Measurements from ENCODE around the gene KCNG2.

KCNG2 gene

GRCh38 chr18:79825913-79826312, 28.2 kb downstream of the KCNG2 start:
- no peak overlapping the region for H3K27ac ChIP-seq
- H3K4me1 ChIP-seq: no peaks in the 10 kb centered on the region
- H3K9me3 ChIP-seq: no peaks in the 10 kb centered on the region
- TF ChIP-seq, protein P1, sequence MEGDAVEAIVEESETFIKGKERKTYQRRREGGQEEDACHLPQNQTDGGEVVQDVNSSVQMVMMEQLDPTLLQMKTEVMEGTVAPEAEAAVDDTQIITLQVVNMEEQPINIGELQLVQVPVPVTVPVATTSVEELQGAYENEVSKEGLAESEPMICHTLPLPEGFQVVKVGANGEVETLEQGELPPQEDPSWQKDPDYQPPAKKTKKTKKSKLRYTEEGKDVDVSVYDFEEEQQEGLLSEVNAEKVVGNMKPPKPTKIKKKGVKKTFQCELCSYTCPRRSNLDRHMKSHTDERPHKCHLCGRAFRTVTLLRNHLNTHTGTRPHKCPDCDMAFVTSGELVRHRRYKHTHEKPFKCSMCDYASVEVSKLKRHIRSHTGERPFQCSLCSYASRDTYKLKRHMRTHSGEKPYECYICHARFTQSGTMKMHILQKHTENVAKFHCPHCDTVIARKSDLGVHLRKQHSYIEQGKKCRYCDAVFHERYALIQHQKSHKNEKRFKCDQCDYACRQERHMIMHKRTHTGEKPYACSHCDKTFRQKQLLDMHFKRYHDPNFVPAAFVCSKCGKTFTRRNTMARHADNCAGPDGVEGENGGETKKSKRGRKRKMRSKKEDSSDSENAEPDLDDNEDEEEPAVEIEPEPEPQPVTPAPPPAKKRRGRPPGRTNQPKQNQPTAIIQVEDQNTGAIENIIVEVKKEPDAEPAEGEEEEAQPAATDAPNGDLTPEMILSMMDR (IDR thresholded peaks at IDR 0.05): no peak
- no peaks in the 10 kb centered on the region for H3K36me3 ChIP-seq
- no peak overlapping the region for H3K4me3 ChIP-seq
- H3K27me3 ChIP-seq: peaks cover 0 to 4% of the 10 kb centered on the region in 2 donors
- intact Hi-C loops (cut with DNase I; ENCODE audit: low total_unique reads): no loop called here
- DNase-seq: peak in 1 of 2 donors; percentile 39

DNA sequence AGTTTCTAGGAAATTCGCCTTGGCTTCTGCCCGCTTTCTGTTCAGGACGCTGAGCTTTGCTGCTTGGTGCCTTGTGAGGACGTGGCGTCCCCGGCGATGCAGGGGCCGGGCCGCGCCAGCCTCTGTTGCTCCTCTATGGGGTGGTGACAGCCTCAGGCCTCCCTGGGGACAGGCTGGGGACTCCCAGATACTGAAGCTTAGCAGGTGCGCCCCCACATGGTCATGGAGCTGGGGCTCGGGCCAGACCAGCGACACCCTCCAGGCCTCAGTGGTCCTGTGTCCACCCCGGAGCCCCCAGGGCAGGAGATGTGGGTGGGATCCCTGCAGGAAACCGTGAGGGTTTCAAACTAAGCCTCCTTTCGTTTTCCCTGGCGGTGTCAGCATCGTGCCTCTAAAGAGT, 29.2 kb downstream of the KCNG2 start:
- Histone ChIP-seq H3K4me3 (no peak overlapping the region), H3K9me3 (no peaks in the 10 kb centered on the region), H3K4me1 (no peaks in the 10 kb centered on the region), H3K36me3 (no peaks in the 10 kb centered on the region), H3K27ac (no peak overlapping the region), H3K27me3 (peaks cover 0 to 4% of the 10 kb centered on the region in 2 donors)
- TF ChIP-seq, protein P1 (IDR thresholded peaks at IDR 0.05): no peak
- DNase-seq: no peak
- intact Hi-C loops (cut with DNase I; ENCODE audit: low total_unique reads): no loop called here

DNA sequence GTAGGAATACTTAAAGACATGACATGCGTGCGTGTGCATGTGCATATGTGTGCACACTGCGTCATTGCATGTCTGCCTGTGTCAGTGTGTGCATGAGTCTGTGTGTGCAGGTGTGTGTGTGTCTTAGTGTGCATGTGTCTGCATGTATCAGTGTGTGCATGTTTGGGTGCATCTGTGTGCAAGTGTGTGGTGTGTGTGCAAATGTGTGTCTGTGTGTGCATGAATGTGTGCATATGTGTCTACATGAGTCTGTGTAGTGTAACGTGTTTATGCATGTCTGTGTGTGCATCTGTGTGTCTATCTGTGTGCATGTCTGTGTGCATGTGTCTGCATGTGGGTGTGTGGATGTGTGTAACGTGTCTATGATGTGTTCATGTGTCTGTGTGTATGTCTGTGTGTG, 30.5 kb downstream of the KCNG2 start:
- TF ChIP-seq, protein P1 (IDR thresholded peaks at IDR 0.05): no peak
- DNase-seq: no peak
- intact Hi-C loops (cut with DNase I; ENCODE audit: low total_unique reads): no loop called here
- Histone ChIP-seq H3K4me3 (no peak overlapping the region), H3K27me3 (peaks cover 0 to 13% of the 10 kb centered on the region in 2 donors), H3K4me1 (no peaks in the 10 kb centered on the region), H3K36me3 (no peaks in the 10 kb centered on the region), H3K27ac (no peak overlapping the region), H3K9me3 (no peaks in the 10 kb centered on the region)

GRCh38 chr18:79829136-79829854, 31.6 kb downstream of the KCNG2 start:
- no peak overlapping the region for H3K27ac ChIP-seq
- peaks cover 0 to 22% of the 10 kb centered on the region in 2 donors for H3K27me3 ChIP-seq
- H3K9me3 ChIP-seq: no peaks in the 10 kb centered on the region
- H3K4me1 ChIP-seq: no peaks in the 10 kb centered on the region
- no peaks in the 10 kb centered on the region for H3K36me3 ChIP-seq
- no peak for DNase-seq
- intact Hi-C loops (cut with DNase I; ENCODE audit: low total_unique reads): no loop called here
- H3K4me3 ChIP-seq: no peak overlapping the region
- TF ChIP-seq, protein P1 (IDR thresholded peaks at IDR 0.05): no peak

GRCh38 chr18:79832169-79832568, 34.4 kb downstream of the KCNG2 start:
- peak in 1 of 2 donors; percentile 1 for DNase-seq
- H3K4me1 ChIP-seq: no peaks in the 10 kb centered on the region
- TF ChIP-seq, protein P1 (IDR thresholded peaks at IDR 0.05): no peak
- intact Hi-C loops (cut with DNase I; ENCODE audit: low total_unique reads): no loop called here
- H3K27ac ChIP-seq: no peak overlapping the region
- H3K27me3 ChIP-seq: peaks cover 0 to 30% of the 10 kb centered on the region in 2 donors
- H3K9me3 ChIP-seq: no peaks in the 10 kb centered on the region
- no peaks in the 10 kb centered on the region for H3K36me3 ChIP-seq
- H3K4me3 ChIP-seq: no peak overlapping the region
